ENCODE results near the gene TGFBR3L.
A peak's percentile ranks its signal among the peaks of the same experiment; 100 is the strongest.

TGFBR3L gene

GRCh38 chr19:7900401-7900870 is 14.2 kb upstream of the TGFBR3L start:
- no peak for TF ChIP-seq CTCF (IDR thresholded peaks at IDR 0.05; ENCODE audit: insufficient read depth, low read depth, low read length, missing control alignments)
- DNase-seq (ENCODE audit: low read depth) = no peak
- no peak overlapping the region for H3K4me3 ChIP-seq (ENCODE audit: low read length)

GRCh38 chr19:7900931-7901330 is 13.7 kb upstream of the TGFBR3L start:
- H3K4me3 ChIP-seq (ENCODE audit: low read length) = no peak overlapping the region
- TF ChIP-seq CTCF (IDR thresholded peaks at IDR 0.05; ENCODE audit: insufficient read depth, low read depth, low read length, missing control alignments) = no peak
- DNase-seq (ENCODE audit: low read depth) = peak; percentile 40

GRCh38 chr19:7901337-7901736 is 13.3 kb upstream of the TGFBR3L start:
- no peak for TF ChIP-seq CTCF (IDR thresholded peaks at IDR 0.05; ENCODE audit: insufficient read depth, low read depth, low read length, missing control alignments)

GRCh38 chr19:7902796-7903243 is 11.8 kb upstream of the TGFBR3L start:
- no peak for TF ChIP-seq CTCF (IDR thresholded peaks at IDR 0.05; ENCODE audit: insufficient read depth, low read depth, low read length, missing control alignments)
- peak overlapping the region; percentile 92 for H3K4me3 ChIP-seq (ENCODE audit: low read length)
- peak; percentile 51 for DNase-seq (ENCODE audit: low read depth)

More at GRCh38 chr19:7901337-7901736, 13.3 kb upstream of the TGFBR3L start:
- no peak overlapping the region for H3K4me3 ChIP-seq (ENCODE audit: low read length)
- DNase-seq (ENCODE audit: low read depth) = no peak

- peak; percentile 53 for TF ChIP-seq CTCF (IDR thresholded peaks at IDR 0.05; ENCODE audit: insufficient read depth, low read depth, low read length, missing control alignments)
- peak; percentile 98 for DNase-seq (ENCODE audit: low read depth)
- H3K4me3 ChIP-seq (ENCODE audit: low read length) = peak within 1 kb of the TSS; percentile 92
Observed at GRCh38 chr19:7903244-7904073, 11.2 kb upstream of the TGFBR3L start, which contains the start of gene MAP2K7. Gene MAP2K7, plus strand, starts transcription at chr19:7903877. Its CDS starts 68 bp downstream, at chr19:7903945.

- peak overlapping the region; percentile 88 for H3K4me3 ChIP-seq (ENCODE audit: low read length)
- no peak for TF ChIP-seq CTCF (IDR thresholded peaks at IDR 0.05; ENCODE audit: insufficient read depth, low read depth, low read length, missing control alignments)
- DNase-seq (ENCODE audit: low read depth) = no peak
Observed at GRCh38 chr19:7904074-7905020, 10.3 kb upstream of the TGFBR3L start.
